ENCODE data around the gene RHEB. TPM values are rescaled to one million over a fixed set of nuclear protein-coding genes. Genes with fewer than 3 reads are reported as not detected.

RHEB gene
- total RNA-seq, 2 experiments from 2014 or later = 86.8 to 90.7 TPM

GRCh38 chr7:151435103-151435916, 84.4 kb downstream of the RHEB start:
- H3K27me3 Mint-ChIP-seq = no peaks in the 10 kb centered on the region
- no peaks in the 10 kb centered on the region for H3K36me3 Mint-ChIP-seq (ENCODE audit: low read depth)
- DNase-seq = no peak
- no peak overlapping the region for H3K27ac Mint-ChIP-seq
- H3K4me1 Mint-ChIP-seq = peaks cover 34% of the 10 kb centered on the region
- ChIA-PET POLR2A (no interaction called here), CTCF (interaction anchor here (1.2 to 4.2 kb wide), 3 partner anchors 11 to 85 kb away, joined by 3 to 17 read pairs (median 4); no protein-coding TSS in a partner anchor)
- H3K9me3 Mint-ChIP-seq = no peaks in the 10 kb centered on the region
- H3K4me3 Mint-ChIP-seq = no peak overlapping the region

GRCh38 chr7:151434549-151434948, 85.1 kb downstream of the RHEB start:
- ChIA-PET CTCF (interaction anchor here (1.2 to 4.2 kb wide), 2 partner anchors 14 to 84 kb away, joined by 4 to 17 read pairs; no protein-coding TSS in a partner anchor), POLR2A (no interaction called here)
- H3K27me3 Mint-ChIP-seq = no peaks in the 10 kb centered on the region

GRCh38 chr7:151433721-151434400, 85.8 kb downstream of the RHEB start:
- Mint-ChIP-seq H3K27me3 (no peaks in the 10 kb centered on the region), H3K36me3 (ENCODE audit: low read depth) (no peaks in the 10 kb centered on the region), H3K4me1 (peaks cover 45% of the 10 kb centered on the region), H3K27ac (no peak overlapping the region), H3K4me3 (no peak overlapping the region), H3K9me3 (no peaks in the 10 kb centered on the region)
- no peak for DNase-seq
- ChIA-PET POLR2A (no interaction called here), CTCF (interaction anchor here (0.6 to 4.2 kb wide), 7 partner anchors 9 to 962 kb away, joined by 3 to 17 read pairs (median 4); no protein-coding TSS in a partner anchor)

More at GRCh38 chr7:151434549-151434948, 85.1 kb downstream of the RHEB start:
- no peaks in the 10 kb centered on the region for H3K36me3 Mint-ChIP-seq (ENCODE audit: low read depth)
- no peak for DNase-seq
- peaks cover 39% of the 10 kb centered on the region for H3K4me1 Mint-ChIP-seq
- no peak overlapping the region for H3K4me3 Mint-ChIP-seq
- no peaks in the 10 kb centered on the region for H3K9me3 Mint-ChIP-seq
- no peak overlapping the region for H3K27ac Mint-ChIP-seq

- ChIA-PET POLR2A (no interaction called here), CTCF (interaction anchor here (0.6 to 4.2 kb wide), 8 partner anchors 10 to 961 kb away, joined by 3 to 17 read pairs (median 4); no protein-coding TSS in a partner anchor)
- peaks cover 55% of the 10 kb centered on the region for H3K4me1 Mint-ChIP-seq
These were observed 86.8 kb downstream of the RHEB start for GRCh38 chr7:151432658-151433521.

GRCh38 chr7:151431768-151432311, 87.9 kb downstream of the RHEB start:
- H3K4me3 Mint-ChIP-seq = no peak overlapping the region
- no peaks in the 10 kb centered on the region for H3K9me3 Mint-ChIP-seq
- H3K27me3 Mint-ChIP-seq = peaks cover under 1% of the 10 kb centered on the region
- H3K36me3 Mint-ChIP-seq (ENCODE audit: low read depth) = no peaks in the 10 kb centered on the region
- no peak for DNase-seq
- no peak overlapping the region for H3K27ac Mint-ChIP-seq
- H3K4me1 Mint-ChIP-seq = peaks cover 58% of the 10 kb centered on the region
- POLR2A ChIA-PET = no interaction called here
- CTCF ChIA-PET = interaction anchor here (0.6 to 4.2 kb wide), 3 partner anchors 17 to 203 kb away, joined by 3 to 17 read pairs (median 5); no protein-coding TSS in a partner anchor

More at GRCh38 chr7:151432658-151433521, 86.8 kb downstream of the RHEB start:
- Mint-ChIP-seq H3K27ac (peak overlapping the region; percentile 89), H3K27me3 (no peaks in the 10 kb centered on the region), H3K36me3 (ENCODE audit: low read depth) (no peaks in the 10 kb centered on the region), H3K9me3 (no peaks in the 10 kb centered on the region), H3K4me3 (peak overlapping the region; percentile 5)
- peak; percentile 72 for DNase-seq

- no peak for DNase-seq
- Mint-ChIP-seq H3K36me3 (ENCODE audit: low read depth) (no peaks in the 10 kb centered on the region), H3K4me3 (no peak overlapping the region), H3K9me3 (no peaks in the 10 kb centered on the region), H3K27ac (peak overlapping the region; percentile 2), H3K4me1 (peaks cover 58% of the 10 kb centered on the region), H3K27me3 (peaks cover 3% of the 10 kb centered on the region)
- POLR2A ChIA-PET = no interaction called here
- CTCF ChIA-PET = interaction anchor here (4.2 kb wide), 1 partner anchor 17 kb away, joined by 17 read pairs; no protein-coding TSS in a partner anchor
These were observed 88.4 kb downstream of the RHEB start for GRCh38 chr7:151431281-151431767.

- no peak overlapping the region for H3K4me3 Mint-ChIP-seq
- ChIA-PET POLR2A (interaction anchor here (0.6 kb wide), 2 partner anchors 14 to 204 kb away, joined by 3 to 5 read pairs; no protein-coding TSS in a partner anchor), CTCF (interaction anchor here (0.9 to 2.4 kb wide), 4 partner anchors 10 to 127 kb away, joined by 3 to 9 read pairs (median 3); partner anchors contain the start of gene CRYGN)
- peaks cover 3% of the 10 kb centered on the region for H3K27me3 Mint-ChIP-seq
- H3K4me1 Mint-ChIP-seq = peaks cover 58% of the 10 kb centered on the region
- H3K9me3 Mint-ChIP-seq = no peaks in the 10 kb centered on the region
- no peaks in the 10 kb centered on the region for H3K36me3 Mint-ChIP-seq (ENCODE audit: low read depth)
- H3K27ac Mint-ChIP-seq = peak overlapping the region; percentile 92
- DNase-seq = no peak
These were observed 89.1 kb downstream of the RHEB start for GRCh38 chr7:151430391-151431205.

GRCh38 chr7:151429560-151430331, 89.9 kb downstream of the RHEB start:
- no peaks in the 10 kb centered on the region for H3K9me3 Mint-ChIP-seq
- H3K4me1 Mint-ChIP-seq = peaks cover 58% of the 10 kb centered on the region
- DNase-seq = peak; percentile 85
- H3K4me3 Mint-ChIP-seq = peak overlapping the region; percentile 33
- H3K27ac Mint-ChIP-seq = peak overlapping the region; percentile 92
- H3K36me3 Mint-ChIP-seq (ENCODE audit: low read depth) = no peaks in the 10 kb centered on the region
- ChIA-PET POLR2A (interaction anchor here (0.6 kb wide), 2 partner anchors 15 to 205 kb away, joined by 3 to 5 read pairs; no protein-coding TSS in a partner anchor), CTCF (interaction anchor here (0.6 to 2.4 kb wide), 5 partner anchors 10 to 126 kb away, joined by 3 to 9 read pairs (median 3); partner anchors contain the start of gene CRYGN)
- H3K27me3 Mint-ChIP-seq = peaks cover 3% of the 10 kb centered on the region

- Mint-ChIP-seq H3K4me1 (peaks cover 56% of the 10 kb centered on the region), H3K27ac (peak overlapping the region; percentile 92)
These were observed 90.5 kb downstream of the RHEB start for GRCh38 chr7:151429237-151429559.

GRCh38 chr7:151428378-151429236, 91.1 kb downstream of the RHEB start:
- no peaks in the 10 kb centered on the region for H3K36me3 Mint-ChIP-seq (ENCODE audit: low read depth)
- H3K27me3 Mint-ChIP-seq = peaks cover 3% of the 10 kb centered on the region
- no peaks in the 10 kb centered on the region for H3K9me3 Mint-ChIP-seq
- POLR2A ChIA-PET = interaction anchor here (0.7 kb wide), 1 partner anchor 404 kb away, joined by 6 read pairs; no protein-coding TSS in a partner anchor
- no peak for DNase-seq
- H3K27ac Mint-ChIP-seq = peak overlapping the region; percentile 92
- peaks cover 53% of the 10 kb centered on the region for H3K4me1 Mint-ChIP-seq
- CTCF ChIA-PET = interaction anchor here (0.7 to 2.4 kb wide), 2 partner anchors 20 to 55 kb away, joined by 5 to 9 read pairs; no protein-coding TSS in a partner anchor
- no peak overlapping the region for H3K4me3 Mint-ChIP-seq

More at GRCh38 chr7:151429237-151429559, 90.5 kb downstream of the RHEB start:
- Mint-ChIP-seq H3K9me3 (no peaks in the 10 kb centered on the region), H3K27me3 (peaks cover 3% of the 10 kb centered on the region), H3K36me3 (ENCODE audit: low read depth) (no peaks in the 10 kb centered on the region), H3K4me3 (no peak overlapping the region)
- no peak for DNase-seq
- ChIA-PET CTCF (interaction anchor here (2.4 kb wide), 1 partner anchor 19 kb away, joined by 9 read pairs; no protein-coding TSS in a partner anchor), POLR2A (no interaction called here)
